MM.1S (cell line): ENCODE results near the gene DTX3.
"Not testable (repeated sequence)": the region's sequence is repeated elsewhere in the genome, so short reads cannot be mapped to it uniquely, and the experiment has no call there.

Experiments used
- DNase-seq: peaks from one replicate; pipeline ENCODE4 v3.0.0-alpha.2; 2015
- H2AFZ ChIP-seq: fragments of 300-600 bp; sonication (generic); 2 replicates; pipeline ENCODE4 v1.6.0; 2016; ENCODE audit warnings: antibody characterized with exemption, low read length
- H3F3A ChIP-seq: fragments of 300-600 bp; sonication (generic); 2 replicates; pipeline ENCODE4 v1.6.1; 2016; ENCODE audit warnings: mild to moderate bottlenecking, antibody characterized with exemption, low read length, moderate library complexity, mixed read lengths; ENCODE audit not compliant: insufficient read depth
- H3K27ac ChIP-seq: fragments of 300-600 bp; sonication (generic); 2 replicates; pipeline ENCODE4 v1.5.1; 2016; ENCODE audit warnings: mild to moderate bottlenecking, low read length
- H3K27me3 ChIP-seq: fragments of 300-600 bp; sonication (generic); replicated peaks from 2 replicates; pipeline ENCODE4 v1.6.0; 2016; ENCODE audit warnings: low read length; ENCODE audit not compliant: insufficient read depth
- H3K36me3 ChIP-seq: fragments of 300-600 bp; sonication (generic); replicated peaks from 2 replicates; pipeline ENCODE4 v1.6.1; 2016; ENCODE audit warnings: mild to moderate bottlenecking, low read length, mixed read lengths; ENCODE audit not compliant: insufficient read depth
- H3K4me1 ChIP-seq: fragments of 300-600 bp; sonication (generic); 2 replicates; pipeline ENCODE4 v1.6.1; 2016; ENCODE audit warnings: low read length, mixed read lengths
- H3K4me2 ChIP-seq: fragments of 300-600 bp; sonication (generic); 2 replicates; pipeline ENCODE4 v1.6.0; 2016; ENCODE audit warnings: low read depth, low read length
- H3K4me3 ChIP-seq: fragments of 300-600 bp; sonication (generic); 2 replicates; pipeline ENCODE4 v1.5.1; 2016; ENCODE audit warnings: low read length, mixed read lengths
- H3K79me2 ChIP-seq: fragments of 300-600 bp; sonication (generic); 2 replicates; pipeline ENCODE4 v1.6.1; 2016; ENCODE audit warnings: mixed run types, low read length, mixed read lengths
- H3K9ac ChIP-seq: fragments of 300-600 bp; sonication (generic); 2 replicates; pipeline ENCODE4 v1.6.1; 2016; ENCODE audit warnings: low read length, mixed read lengths
- H3K9me2 ChIP-seq: fragments of 300-600 bp; sonication (generic); replicated peaks from 2 replicates; pipeline ENCODE4 v1.6.1; 2016; ENCODE audit warnings: mild to moderate bottlenecking, low read length, mixed read lengths; ENCODE audit not compliant: insufficient read depth
- H3K9me3 ChIP-seq: fragments of 300-600 bp; sonication (generic); replicated peaks from 2 replicates; pipeline ENCODE4 v1.6.1; 2016; ENCODE audit warnings: mild to moderate bottlenecking, low read length, mixed read lengths; ENCODE audit not compliant: insufficient read depth
- H4K20me1 ChIP-seq: fragments of 300-600 bp; sonication (generic); 2 replicates; pipeline ENCODE4 v1.6.1; 2016; ENCODE audit warnings: mild to moderate bottlenecking, low read length, moderate library complexity, mixed read lengths; ENCODE audit not compliant: insufficient read depth
- CTCF ChIP-seq: fragments of 300-600 bp; sonication (generic); IDR thresholded peaks from 2 replicates; pipeline ENCODE4 v1.5.1; 2016; ENCODE audit warnings: antibody characterized with exemption, low read length, mixed read lengths
- EZH2 ChIP-seq: fragments of 300-600 bp; sonication (generic); optimal IDR thresholded peaks from 2 replicates; pipeline ENCODE3; 2017; ENCODE audit warnings: low read depth, mild to moderate bottlenecking, antibody characterized with exemption, low read length, mixed read lengths
- EZH2phosphoT487 ChIP-seq: fragments of 300-600 bp; sonication (generic); IDR thresholded peaks from 2 replicates; pipeline ENCODE4 v1.6.1; 2018; ENCODE audit warnings: antibody characterized with exemption, low read length

The DTX3 gene

DNA sequence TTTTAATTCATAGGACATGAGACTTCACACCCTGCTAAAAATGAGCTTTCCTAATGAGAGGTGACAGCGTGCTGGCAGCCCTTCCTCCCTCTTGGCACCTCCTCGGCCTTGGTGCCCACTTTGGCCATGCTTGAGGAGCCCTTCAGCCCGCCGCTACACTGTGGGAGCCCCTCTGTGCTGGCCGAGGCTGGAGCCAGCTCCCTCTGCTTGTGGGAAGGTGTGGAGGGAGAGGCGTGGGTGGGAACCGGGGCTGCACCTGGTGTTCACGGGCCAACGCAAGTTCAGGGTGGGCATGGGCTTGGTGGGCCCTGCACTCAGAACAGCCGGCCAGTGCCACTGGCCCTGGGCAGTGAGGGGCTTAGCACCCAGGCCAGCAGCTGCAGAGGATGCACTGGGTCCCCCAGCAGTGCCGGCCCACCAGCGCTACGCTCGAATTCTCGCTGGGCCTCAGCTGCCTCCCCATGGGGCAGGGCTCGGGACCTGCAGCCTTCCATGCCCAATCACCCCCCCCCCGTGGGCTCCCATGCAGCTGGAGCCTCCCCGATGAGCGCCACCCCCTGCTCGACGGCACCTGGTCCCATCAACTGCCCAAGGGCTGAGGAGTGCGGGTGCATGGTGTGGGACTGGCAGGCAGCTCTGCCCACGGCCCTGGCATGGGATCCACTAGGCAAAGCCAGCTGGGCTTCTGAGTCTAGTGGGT is 51.1 kb downstream of the DTX3 start:
- Histone ChIP-seq H3K4me1 (no peaks in the 10 kb centered on the region), H3K9me3 (no peaks in the 10 kb centered on the region)
- TF ChIP-seq CTCF (no peak), EZH2 (no peak)

GRCh38 chr12:57656408-57656807 is 51.8 kb downstream of the DTX3 start:
- not testable (repeated sequence) for H3K9me2 ChIP-seq, H3K27me3 ChIP-seq, H3K9ac ChIP-seq, H3K4me3 ChIP-seq, H3K36me3 ChIP-seq, H3K79me2 ChIP-seq, H3K27ac ChIP-seq, H3K9me3 ChIP-seq, H2AFZ ChIP-seq, H3F3A ChIP-seq, H4K20me1 ChIP-seq, H3K4me2 ChIP-seq, H3K4me1 ChIP-seq, DNase-seq

More for the DNA sequence above, 51.1 kb downstream of the DTX3 start:
- H2AFZ ChIP-seq: no peak overlapping the region
- H3K9ac ChIP-seq: no peak overlapping the region
- no peaks in the 10 kb centered on the region for H3K27me3 ChIP-seq
- no peak overlapping the region for H3K4me3 ChIP-seq
- H3K4me2 ChIP-seq: no peak overlapping the region
- DNase-seq: no peak
- H4K20me1 ChIP-seq: no peaks in the 10 kb centered on the region
- no peak overlapping the region for H3K27ac ChIP-seq
- H3K36me3 ChIP-seq: no peaks in the 10 kb centered on the region
- H3K9me2 ChIP-seq: no peaks in the 10 kb centered on the region
- no peaks in the 10 kb centered on the region for H3K79me2 ChIP-seq
- H3F3A ChIP-seq: no peaks in the 10 kb centered on the region

DNA sequence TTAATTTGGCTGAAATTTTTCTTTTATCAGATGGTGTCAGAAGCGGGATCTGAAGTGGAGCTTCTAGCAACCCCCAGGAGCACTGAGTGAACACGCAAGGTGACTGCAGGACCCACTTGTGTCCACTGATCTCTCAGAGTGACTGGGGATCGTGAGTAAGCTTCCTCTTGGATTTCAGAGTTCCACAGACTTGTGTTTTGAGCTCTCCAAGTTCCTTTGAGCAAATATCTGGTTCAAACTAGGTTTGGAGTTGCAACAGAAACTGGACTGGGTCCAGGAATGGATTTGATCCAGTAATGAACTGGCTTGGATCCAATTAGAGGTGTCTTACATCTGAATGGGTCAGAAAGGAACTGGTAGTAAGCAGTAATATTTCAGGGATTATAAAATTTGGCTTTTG is 53.1 kb downstream of the DTX3 start:
- no peak for TF ChIP-seq EZH2
- TF ChIP-seq EZH2phosphoT487: no peak
- TF ChIP-seq CTCF: no peak
- Histone ChIP-seq H3K9ac (no peak overlapping the region), H3F3A (no peaks in the 10 kb centered on the region), H3K4me3 (no peak overlapping the region), H2AFZ (no peak overlapping the region), H3K9me2 (no peaks in the 10 kb centered on the region), H3K4me1 (no peaks in the 10 kb centered on the region), H3K9me3 (no peaks in the 10 kb centered on the region), H3K36me3 (no peaks in the 10 kb centered on the region), H3K4me2 (no peak overlapping the region), H3K79me2 (no peaks in the 10 kb centered on the region), H3K27me3 (no peaks in the 10 kb centered on the region), H4K20me1 (no peaks in the 10 kb centered on the region), H3K27ac (no peak overlapping the region)
- DNase-seq: no peak

- Histone ChIP-seq H3K9ac (no peak overlapping the region), H2AFZ (no peak overlapping the region), H3K4me3 (no peak overlapping the region), H3K79me2 (no peaks in the 10 kb centered on the region), H3F3A (no peaks in the 10 kb centered on the region), H3K9me3 (no peaks in the 10 kb centered on the region), H3K27ac (no peak overlapping the region), H3K9me2 (no peaks in the 10 kb centered on the region), H3K36me3 (no peaks in the 10 kb centered on the region), H4K20me1 (no peaks in the 10 kb centered on the region), H3K4me1 (no peaks in the 10 kb centered on the region), H3K4me2 (no peak overlapping the region), H3K27me3 (no peaks in the 10 kb centered on the region)
- no peak for TF ChIP-seq EZH2phosphoT487
- no peak for TF ChIP-seq CTCF
- TF ChIP-seq EZH2: no peak
- DNase-seq: no peak
Observed at GRCh38 chr12:57658890-57659289, 54.3 kb downstream of the DTX3 start.
